ENCODE data around the gene CLSTN2. TPM values are rescaled to one million over a fixed set of nuclear protein-coding genes. Genes with fewer than 3 reads are reported as not detected.

Gene CLSTN2
- total and polyA plus RNA-seq, 4 donors = 0.09 to 2.2 (median 0.55) TPM

GRCh38 chr3:140204271-140204984 is 269.4 kb downstream of the CLSTN2 start (continued):
- no peak for TF ChIP-seq CTCF (IDR thresholded peaks at IDR 0.05; ENCODE audit: low read depth, low read length, missing input control)
- TF ChIP-seq GABPA (IDR thresholded peaks at IDR 0.05 in 1 of 2, conservative IDR thresholded peaks at IDR 0.05 in 1 of 2) = no peak
- TF ChIP-seq MAX (IDR thresholded peaks at IDR 0.05) = no peak

GRCh38 chr3:140205598-140205997 is 270.6 kb downstream of the CLSTN2 start:
- WGBS = 58% methylated on average over 4 of the region's 4 CpGs
- no peak overlapping the region for H3K4me3 ChIP-seq (ENCODE audit: low read depth in 1 of 3, low read length in 3 of 3)

More at GRCh38 chr3:140205598-140205997, 270.6 kb downstream of the CLSTN2 start:
- TF ChIP-seq HNF4A (conservative IDR thresholded peaks at IDR 0.05) (no peak), JUND (IDR thresholded peaks at IDR 0.05) (no peak), RAD21 (IDR thresholded peaks at IDR 0.05) (no peak), TAF1 (conservative IDR thresholded peaks at IDR 0.05) (no peak), FOXA2 (IDR thresholded peaks at IDR 0.05) (no peak), FOXA1 (IDR thresholded peaks at IDR 0.05) (no peak), RXRA (IDR thresholded peaks at IDR 0.05) (no peak), MAX (IDR thresholded peaks at IDR 0.05) (no peak), CTCF (IDR thresholded peaks at IDR 0.05; ENCODE audit: low read depth, low read length, missing input control) (no peak), NR2F2 (IDR thresholded peaks at IDR 0.05) (no peak), SP1 (IDR thresholded peaks at IDR 0.05) (no peak), YY1 (IDR thresholded peaks at IDR 0.05) (no peak), GABPA (IDR thresholded peaks at IDR 0.05 in 1 of 2, conservative IDR thresholded peaks at IDR 0.05 in 1 of 2) (no peak), ZBTB33 (IDR thresholded peaks at IDR 0.05) (no peak), ATF3 (IDR thresholded peaks at IDR 0.05) (no peak), HNF4G (IDR thresholded peaks at IDR 0.05) (no peak), EGR1 (IDR thresholded peaks at IDR 0.05; ENCODE audit: low read depth in 2 of 2) (no peak), REST (IDR thresholded peaks at IDR 0.05) (no peak)
- Histone ChIP-seq H3K27ac (ENCODE audit: low read depth in 1 of 2, low read length in 2 of 2) (no peak overlapping the region), H3K36me3 (ENCODE audit: control insufficient read depth in 4 of 4, insufficient read depth in 3 of 4, low read depth in 1 of 4, low read length in 3 of 4) (no peaks in the 10 kb centered on the region), H3K9ac (ENCODE audit: low read depth in 1 of 2, low read length in 2 of 2) (no peak overlapping the region), H3K4me1 (ENCODE audit: control insufficient read depth in 4 of 4, insufficient read depth in 4 of 4, low read length in 3 of 4) (no peaks in the 10 kb centered on the region), H3K9me3 (ENCODE audit: control insufficient read depth in 4 of 4, low read length in 3 of 4) (no peaks in the 10 kb centered on the region), H3K27me3 (ENCODE audit: control insufficient read depth in 4 of 4, insufficient read depth in 4 of 4, low read length in 3 of 4) (peaks cover 0 to 6% (median 0%) of the 10 kb centered on the region in 4 donors)
- DNase-seq (ENCODE audit: low spot score) = no peak
